GM12878 (cell line): ENCODE results near the gene ENG. TPM values are rescaled to one million over a fixed set of nuclear protein-coding genes. Genes with fewer than 3 reads are reported as not detected.

ENCODE experiments used
- MAX ChIP-seq: IDR thresholded peaks from 2 replicates; pipeline ENCODE4 v1.6.1; 2012; ENCODE audit warnings: low read depth, low read length, improper control_type of control experiment
- RCOR1 ChIP-seq: conservative IDR thresholded peaks from 2 replicates; pipeline ENCODE4 v1.6.1; 2012; ENCODE audit warnings: low read depth, low read length, improper control_type of control experiment
- ZBTB33 ChIP-seq: fragments of 450-650 bp; IDR thresholded peaks from 2 replicates; pipeline ENCODE4 v1.6.1; 2017; ENCODE audit warnings: mild to moderate bottlenecking
- ZBTB4 ChIP-seq: fragments of 450-650 bp; formaldehyde crosslinking; IDR thresholded peaks from 2 replicates; pipeline ENCODE4 v1.4.0; 2022; ENCODE audit warnings: mild to moderate bottlenecking, moderate library complexity
- polyA plus RNA-seq, 11 experiments: library from polyadenylated mRNA; depleted of rRNA in 4 of 11; unstranded in 6 of 11; stranded (reverse) in 5 of 11; fragments of >200 nt; fragmentation: Nextera tagmentation in 4 of 11; fragmentation: Illumina TruSeq in 1 of 11; extraction: Ambion mirVana in 4 of 11; extraction: Trizol in 1 of 11; gene quantifications; 1 replicate in 1 of 11; 2 replicates in 10 of 11; pipeline versions ENCODE4 v1.2.1 to v1.2.3, GENCODE V29; 2011 to 2016; ENCODE audit warnings: inconsistent platforms in 2 of 11, missing spikeins in 2 of 11, low read depth in 1 of 11
- total RNA-seq, 4 experiments: library from RNA; depleted of rRNA in 3 of 4; stranded (reverse); fragments of >200 nt in 3 of 4; fragmentation: Illumina TruSeq in 1 of 4; extraction: Trizol in 1 of 4; gene quantifications; 2 replicates each; pipeline versions ENCODE4 v1.2.1 to v1.2.3, GENCODE V29; 2013 to 2021
- TF ChIP-seq, protein P1 (sequence below): fragments of 450-650 bp; IDR thresholded peaks from 2 replicates; pipeline ENCODE4 v1.6.1; 2017; ENCODE audit warnings: mild to moderate bottlenecking, low read depth, inconsistent platforms; ENCODE audit not compliant: poor library complexity, severe bottlenecking

Gene ENG
- total and polyA plus RNA-seq, 10 of the 15 experiments (the other 5 are each of a cell fraction or from before 2014, with no cell fraction given), result 0.14 to 10.1 (median 2.0) TPM

- TF ChIP-seq ZBTB4 (CRISPR knock-in tag) (no peak), ZBTB33 (no peak), RCOR1 (no peak), MAX (no peak)
- TF ChIP-seq, protein P1, sequence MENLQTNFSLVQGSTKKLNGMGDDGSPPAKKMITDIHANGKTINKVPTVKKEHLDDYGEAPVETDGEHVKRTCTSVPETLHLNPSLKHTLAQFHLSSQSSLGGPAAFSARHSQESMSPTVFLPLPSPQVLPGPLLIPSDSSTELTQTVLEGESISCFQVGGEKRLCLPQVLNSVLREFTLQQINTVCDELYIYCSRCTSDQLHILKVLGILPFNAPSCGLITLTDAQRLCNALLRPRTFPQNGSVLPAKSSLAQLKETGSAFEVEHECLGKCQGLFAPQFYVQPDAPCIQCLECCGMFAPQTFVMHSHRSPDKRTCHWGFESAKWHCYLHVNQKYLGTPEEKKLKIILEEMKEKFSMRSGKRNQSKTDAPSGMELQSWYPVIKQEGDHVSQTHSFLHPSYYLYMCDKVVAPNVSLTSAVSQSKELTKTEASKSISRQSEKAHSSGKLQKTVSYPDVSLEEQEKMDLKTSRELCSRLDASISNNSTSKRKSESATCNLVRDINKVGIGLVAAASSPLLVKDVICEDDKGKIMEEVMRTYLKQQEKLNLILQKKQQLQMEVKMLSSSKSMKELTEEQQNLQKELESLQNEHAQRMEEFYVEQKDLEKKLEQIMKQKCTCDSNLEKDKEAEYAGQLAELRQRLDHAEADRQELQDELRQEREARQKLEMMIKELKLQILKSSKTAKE, result no peak
- TF ChIP-seq, all 136 proteins: peak for 0
Observed at GRCh38 chr9:127768698-127769097, 85.8 kb downstream of the ENG start (continued).
